GM08714 (cell line): ENCODE results near the gene GSG1L.

ENCODE experiments used
- H3K4me3 ChIP-seq: fragments of 200-500 bp; sonication (Bioruptor generic); 2 replicates; pipeline ENCODE4 v1.5.1; 2014; ENCODE audit warnings: mild to moderate bottlenecking, low read length, inconsistent platforms
- ZNF274 ChIP-seq: IDR thresholded peaks from 2 replicates; pipeline ENCODE4 v1.6.1; 2012; ENCODE audit warnings: mild to moderate bottlenecking, low read depth, low read length

Gene GSG1L

DNA sequence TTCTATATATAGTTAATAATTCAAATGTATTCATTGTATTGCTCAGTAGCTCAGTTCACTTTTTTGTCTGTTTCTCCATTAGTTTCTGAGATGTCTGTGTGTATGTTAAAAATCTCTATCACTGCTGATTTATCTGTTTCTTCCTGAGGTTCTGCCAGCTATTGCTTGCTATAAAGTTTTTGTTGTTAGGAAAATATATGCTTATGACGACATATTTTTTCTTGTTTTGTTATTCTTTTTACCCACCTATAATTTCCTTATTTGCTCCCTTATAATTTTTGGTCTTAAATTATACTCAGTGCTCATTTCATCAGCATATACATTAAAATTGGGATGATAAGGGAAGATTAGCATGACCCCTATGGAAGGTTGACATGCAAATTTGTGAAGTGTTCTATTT, 200.6 kb downstream of the GSG1L start:
- H3K4me3 ChIP-seq: no peak overlapping the region
- TF ChIP-seq ZNF274: no peak

DNA sequence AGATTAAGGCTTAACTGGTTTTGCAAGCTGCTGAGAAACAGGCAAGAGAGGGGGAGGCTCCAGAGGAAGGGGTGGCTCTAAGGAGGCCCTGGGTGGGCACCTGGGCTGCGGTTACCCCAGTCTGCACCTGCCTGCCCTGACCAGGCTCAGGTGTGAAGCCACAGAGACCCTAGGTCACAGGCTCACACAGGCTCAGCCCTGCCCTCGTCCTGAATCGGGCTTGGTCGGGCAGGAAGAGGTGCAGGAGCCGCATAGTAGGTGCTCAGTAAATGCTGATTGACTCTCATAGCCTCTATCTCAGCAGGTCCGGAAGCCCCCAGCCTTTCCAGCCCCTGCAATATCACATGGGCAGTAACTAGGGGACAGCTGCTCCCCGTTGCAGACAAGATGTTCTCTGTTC, 203.4 kb downstream of the GSG1L start:
- H3K4me3 ChIP-seq: no peak overlapping the region
- no peak for TF ChIP-seq ZNF274

DNA sequence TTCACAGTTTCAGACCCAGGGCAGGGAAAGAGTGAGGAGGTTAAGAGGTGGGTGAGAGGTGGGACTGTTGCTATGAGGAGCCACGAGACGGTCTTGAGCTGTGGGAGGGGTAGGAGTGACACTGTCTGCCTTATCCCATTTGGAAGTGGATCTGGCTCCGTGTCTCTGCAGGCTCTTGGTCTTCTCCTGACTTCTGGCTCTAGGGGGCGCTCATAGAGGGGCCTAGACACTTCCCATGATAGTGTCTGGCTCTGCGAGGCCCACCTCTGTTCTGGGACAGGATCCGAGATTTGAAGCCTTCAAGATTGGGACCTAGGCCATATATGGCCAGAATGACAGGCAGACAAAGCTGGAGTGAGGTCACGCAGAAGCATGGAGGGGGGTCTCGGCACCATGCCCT, 204.5 kb downstream of the GSG1L start:
- no peak overlapping the region for H3K4me3 ChIP-seq
- TF ChIP-seq ZNF274: no peak

DNA sequence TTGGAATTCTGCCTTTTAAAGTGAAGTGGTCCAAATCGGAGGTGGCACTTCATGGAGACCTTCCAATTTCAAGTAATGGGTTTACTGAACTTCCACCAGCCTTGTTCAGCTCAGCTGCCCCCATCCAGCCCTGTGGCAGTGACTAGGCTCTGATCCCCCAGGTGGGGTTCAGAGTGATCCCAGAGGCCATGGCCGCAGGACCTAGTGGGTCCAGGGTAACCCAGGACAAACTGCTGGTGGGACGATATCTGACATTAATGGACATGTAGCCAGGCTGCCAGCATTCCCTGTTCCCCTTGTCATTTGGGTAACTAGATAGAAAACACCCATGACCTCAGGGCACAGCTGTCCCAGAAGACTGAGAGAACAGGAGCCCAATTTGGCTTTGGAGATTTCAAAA, 209.9 kb downstream of the GSG1L start:
- H3K4me3 ChIP-seq: no peak overlapping the region

GRCh38 chr16:27853101-27853500, 210.4 kb downstream of the GSG1L start:
- no peak for TF ChIP-seq ZNF274
- H3K4me3 ChIP-seq: no peak overlapping the region

More for the DNA sequence above, 209.9 kb downstream of the GSG1L start:
- TF ChIP-seq ZNF274: no peak

DNA sequence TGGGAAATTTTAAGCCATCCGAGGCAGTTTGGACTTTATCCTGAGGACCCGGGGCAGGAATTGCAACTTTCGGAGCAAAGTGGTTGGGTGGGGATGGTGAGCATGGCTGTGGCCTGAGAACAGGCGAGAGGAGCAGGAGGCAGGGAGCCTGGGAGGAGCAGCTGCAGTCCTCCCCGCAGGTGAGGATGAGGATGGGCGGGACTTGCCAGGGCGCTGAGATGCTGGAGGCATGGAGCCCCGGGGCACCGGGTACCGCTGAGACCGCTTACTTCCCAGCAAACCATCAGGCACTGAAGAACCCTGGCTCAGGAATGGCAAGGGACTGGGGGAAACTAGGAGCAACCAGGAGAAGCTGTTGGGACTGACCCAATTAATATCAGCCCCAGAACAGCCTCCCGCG, 210.8 kb downstream of the GSG1L start:
- no peak overlapping the region for H3K4me3 ChIP-seq
- no peak for TF ChIP-seq ZNF274

GRCh38 chr16:27852116-27852515, 211.4 kb downstream of the GSG1L start:
- no peak for TF ChIP-seq ZNF274
- H3K4me3 ChIP-seq: no peak overlapping the region

DNA sequence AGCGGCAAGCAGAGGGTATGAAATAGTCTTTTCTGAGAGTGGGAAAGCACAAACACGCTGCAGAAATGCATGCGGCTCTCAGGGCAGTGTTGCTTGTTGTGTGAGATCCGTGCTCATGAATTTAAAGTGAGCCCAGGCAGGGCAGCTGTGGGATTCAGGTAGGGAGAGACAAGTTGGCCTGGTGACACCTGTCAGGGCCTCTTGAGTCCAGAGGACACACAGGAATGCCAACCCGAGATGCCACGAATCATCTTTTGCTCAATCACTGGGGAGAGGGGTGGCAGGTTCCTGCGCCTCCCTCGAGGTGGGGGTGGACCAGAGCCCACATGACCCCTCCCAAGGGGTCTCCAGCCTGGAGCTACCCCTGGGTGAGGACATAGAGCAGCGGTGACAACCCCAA, 211.9 kb downstream of the GSG1L start:
- no peak overlapping the region for H3K4me3 ChIP-seq
- TF ChIP-seq ZNF274: no peak

- TF ChIP-seq ZNF274: no peak
Measured at GRCh38 chr16:27849621-27850020, 213.9 kb downstream of the GSG1L start.

GRCh38 chr16:27847030-27847550, 216.4 kb downstream of the GSG1L start:
- no peak for TF ChIP-seq ZNF274

More at GRCh38 chr16:27849621-27850020, 213.9 kb downstream of the GSG1L start:
- no peak overlapping the region for H3K4me3 ChIP-seq

GRCh38 chr16:27844826-27845225, 218.7 kb downstream of the GSG1L start:
- TF ChIP-seq ZNF274: no peak
- H3K4me3 ChIP-seq: no peak overlapping the region

More at GRCh38 chr16:27847030-27847550, 216.4 kb downstream of the GSG1L start:
- H3K4me3 ChIP-seq: no peak overlapping the region

GRCh38 chr16:27843800-27844199, 219.7 kb downstream of the GSG1L start:
- no peak for TF ChIP-seq ZNF274
- no peak overlapping the region for H3K4me3 ChIP-seq

- H3K4me3 ChIP-seq: no peak overlapping the region
- TF ChIP-seq ZNF274: no peak
Measured at GRCh38 chr16:27841911-27842310, 221.6 kb downstream of the GSG1L start.

GRCh38 chr16:27841061-27841801, 222.3 kb downstream of the GSG1L start:
- TF ChIP-seq ZNF274: no peak
- H3K4me3 ChIP-seq: no peak overlapping the region

GRCh38 chr16:27840311-27841060, 223.0 kb downstream of the GSG1L start:
- no peak for TF ChIP-seq ZNF274
- H3K4me3 ChIP-seq: no peak overlapping the region
